ENCODE measurements around the gene ZFYVE19. TPM values are rescaled to one million over a fixed set of nuclear protein-coding genes. Genes with fewer than 3 reads are reported as not detected.
"Not testable (repeated sequence)": the region's sequence is repeated elsewhere in the genome, so short reads cannot be mapped to it uniquely, and the experiment has no call there.

The ZFYVE19 gene
- polyA plus RNA-seq, 3 donors = 8.2 to 62.9 (median 10.3) TPM

DNA sequence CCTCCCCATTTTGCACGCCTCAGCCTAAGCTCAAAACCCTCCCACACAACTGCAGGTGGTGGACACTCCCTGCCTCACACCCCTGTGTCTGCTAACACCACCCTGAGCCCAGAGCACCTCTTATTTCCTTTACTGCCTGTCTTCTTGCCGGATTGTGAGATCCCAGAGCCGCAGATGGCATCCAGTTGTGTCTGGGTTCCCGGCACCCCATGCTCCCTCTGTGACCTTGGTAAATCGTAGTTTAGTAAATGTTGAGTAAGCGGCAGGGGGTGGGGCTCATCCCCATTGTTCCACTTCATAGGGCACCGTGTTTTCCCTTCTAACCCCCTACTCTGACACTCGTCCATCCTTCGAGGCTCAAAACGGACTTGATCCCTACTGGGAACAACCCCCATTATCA, 51.8 kb downstream of the ZFYVE19 start:
- H3K4me3 ChIP-seq (replicated peaks in 1 of 3; ENCODE audit: low read depth in 2 of 3, low read length in 3 of 3) = no peak overlapping the region
- H3K36me3 ChIP-seq (replicated peaks in 1 of 2; ENCODE audit: control insufficient read depth in 1 of 2, insufficient read depth in 2 of 2, low read length in 2 of 2) = peaks cover 26 to 34% of the 10 kb centered on the region in 2 donors
- Mint-ChIP-seq H3K4me1 (peaks cover 40% of the 10 kb centered on the region), H3K4me3 (no peak overlapping the region), H3K9me3 (peaks cover 0 to 3% (median 0%) of the 10 kb centered on the region in 7 donors), H3K27me3 (ENCODE audit: low read depth in 3 of 3) (peaks cover 4 to 8% (median 4%) of the 10 kb centered on the region in 3 donors), H3K36me3 (peaks cover 21 to 45% of the 10 kb centered on the region in 2 donors), H3K27ac (peak overlapping the region in 1 of 7 donors; percentile 77)
- H3K79me2 ChIP-seq (ENCODE audit: insufficient read depth, low read length) = no peaks in the 10 kb centered on the region
- no peak overlapping the region for H3K27ac ChIP-seq (ENCODE audit: low read depth in 1 of 2, low read length in 2 of 2)
- no peak overlapping the region for H3K4me2 ChIP-seq (replicated peaks; ENCODE audit: extremely low read depth, low read length, poor library complexity, severe bottlenecking)
- 100% methylated on average over 3 of the region's 10 CpGs for WGBS (ENCODE audit: insufficient coverage)
- TF ChIP-seq, protein P1, sequence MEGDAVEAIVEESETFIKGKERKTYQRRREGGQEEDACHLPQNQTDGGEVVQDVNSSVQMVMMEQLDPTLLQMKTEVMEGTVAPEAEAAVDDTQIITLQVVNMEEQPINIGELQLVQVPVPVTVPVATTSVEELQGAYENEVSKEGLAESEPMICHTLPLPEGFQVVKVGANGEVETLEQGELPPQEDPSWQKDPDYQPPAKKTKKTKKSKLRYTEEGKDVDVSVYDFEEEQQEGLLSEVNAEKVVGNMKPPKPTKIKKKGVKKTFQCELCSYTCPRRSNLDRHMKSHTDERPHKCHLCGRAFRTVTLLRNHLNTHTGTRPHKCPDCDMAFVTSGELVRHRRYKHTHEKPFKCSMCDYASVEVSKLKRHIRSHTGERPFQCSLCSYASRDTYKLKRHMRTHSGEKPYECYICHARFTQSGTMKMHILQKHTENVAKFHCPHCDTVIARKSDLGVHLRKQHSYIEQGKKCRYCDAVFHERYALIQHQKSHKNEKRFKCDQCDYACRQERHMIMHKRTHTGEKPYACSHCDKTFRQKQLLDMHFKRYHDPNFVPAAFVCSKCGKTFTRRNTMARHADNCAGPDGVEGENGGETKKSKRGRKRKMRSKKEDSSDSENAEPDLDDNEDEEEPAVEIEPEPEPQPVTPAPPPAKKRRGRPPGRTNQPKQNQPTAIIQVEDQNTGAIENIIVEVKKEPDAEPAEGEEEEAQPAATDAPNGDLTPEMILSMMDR (IDR thresholded peaks at IDR 0.05) = no peak
- peaks cover 35 to 49% of the 10 kb centered on the region in 2 donors for H3K4me1 ChIP-seq (ENCODE audit: control insufficient read depth in 1 of 2, insufficient read depth in 2 of 2, low read length in 2 of 2)
- intact Hi-C loops (cut with micrococcal nuclease) = loop anchor here in 1 of 2 donors (2.0 kb wide), 1 partner anchor 36 kb away; the partner anchor contains the start of gene VPS18
- H3K27me3 ChIP-seq (ENCODE audit: control insufficient read depth in 2 of 2, insufficient read depth in 2 of 2, low read length in 2 of 2) = no peaks in the 10 kb centered on the region
- H4K20me1 ChIP-seq (ENCODE audit: insufficient read depth, low read length) = no peaks in the 10 kb centered on the region
- DNase-seq = no peak
- no peaks in the 10 kb centered on the region for H3K9me3 ChIP-seq (replicated peaks in 1 of 2; ENCODE audit: control insufficient read depth in 1 of 2, insufficient read depth in 1 of 2, low read length in 2 of 2)
- no peak overlapping the region for H3K9ac ChIP-seq (ENCODE audit: insufficient read depth, low read length, poor library complexity, severe bottlenecking)
- no peak overlapping the region for H2AFZ ChIP-seq (ENCODE audit: insufficient read depth, low read depth, low read length, poor library complexity, severe bottlenecking)

DNA sequence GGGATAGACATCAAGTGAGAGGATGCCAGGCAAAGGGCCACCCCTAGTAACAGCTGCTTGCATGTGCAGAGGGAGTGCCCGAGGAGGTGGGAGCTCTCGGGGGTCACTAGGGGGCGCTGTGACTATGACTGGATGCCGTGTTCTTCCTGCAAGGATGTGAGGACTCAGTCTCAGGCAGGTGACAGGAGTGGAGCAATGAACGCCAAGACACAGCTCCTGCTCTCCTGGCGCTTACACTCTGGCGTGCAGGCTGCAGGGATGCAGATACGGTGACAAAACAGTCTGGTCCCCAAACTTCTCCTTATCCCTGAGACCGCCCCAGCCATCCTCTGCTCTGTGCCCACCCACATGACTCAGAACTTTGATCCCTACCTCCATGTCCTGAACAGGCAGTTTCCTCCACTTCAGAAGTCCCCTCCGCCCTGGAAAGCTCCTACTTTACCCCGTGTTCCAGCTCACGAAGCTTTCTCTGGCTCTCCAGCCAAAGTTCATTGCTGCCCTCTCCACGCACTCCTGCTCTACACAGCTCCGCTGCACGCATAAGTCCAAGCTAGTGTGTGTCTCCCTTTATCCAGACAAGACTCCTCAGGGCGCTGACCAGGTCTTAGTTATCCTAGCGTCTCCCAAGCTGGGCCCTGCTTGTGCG, 52.4 kb downstream of the ZFYVE19 start:
- DNase-seq = peak; percentile 50 to 74 (median 51)
- Mint-ChIP-seq H3K27ac (peak overlapping the region in 1 of 7 donors; percentile 66), H3K9me3 (peaks cover 0 to 3% (median 0%) of the 10 kb centered on the region in 7 donors), H3K36me3 (peaks cover 16 to 39% of the 10 kb centered on the region in 2 donors), H3K4me1 (peaks cover 40% of the 10 kb centered on the region), H3K27me3 (ENCODE audit: low read depth in 3 of 3) (peaks cover 4 to 8% (median 4%) of the 10 kb centered on the region in 3 donors), H3K4me3 (peak overlapping the region in 1 of 2 donors; percentile 37)
- no peak overlapping the region for H3K27ac ChIP-seq (ENCODE audit: low read depth in 1 of 2, low read length in 2 of 2)
- no peaks in the 10 kb centered on the region for H3K27me3 ChIP-seq (ENCODE audit: control insufficient read depth in 2 of 2, insufficient read depth in 2 of 2, low read length in 2 of 2)
- H3K9me3 ChIP-seq (replicated peaks in 1 of 2; ENCODE audit: control insufficient read depth in 1 of 2, insufficient read depth in 1 of 2, low read length in 2 of 2) = no peaks in the 10 kb centered on the region
- H3K36me3 ChIP-seq (replicated peaks in 1 of 2; ENCODE audit: control insufficient read depth in 1 of 2, insufficient read depth in 2 of 2, low read length in 2 of 2) = peaks cover 20 to 28% of the 10 kb centered on the region in 2 donors
- no peaks in the 10 kb centered on the region for H4K20me1 ChIP-seq (ENCODE audit: insufficient read depth, low read length)
- no peak overlapping the region for H3K4me3 ChIP-seq (replicated peaks in 1 of 3; ENCODE audit: low read depth in 2 of 3, low read length in 3 of 3)
- intact Hi-C loops (cut with micrococcal nuclease) = loop anchor here in 1 of 2 donors (2.0 kb wide), 1 partner anchor 35 kb away; the partner anchor contains the start of gene VPS18
- no peak overlapping the region for H3K9ac ChIP-seq (ENCODE audit: insufficient read depth, low read length, poor library complexity, severe bottlenecking)
- no peaks in the 10 kb centered on the region for H3K79me2 ChIP-seq (ENCODE audit: insufficient read depth, low read length)
- no peak overlapping the region for H2AFZ ChIP-seq (ENCODE audit: insufficient read depth, low read depth, low read length, poor library complexity, severe bottlenecking)
- WGBS (ENCODE audit: insufficient coverage) = 46% methylated on average over 17 of the region's 18 CpGs
- no peak overlapping the region for H3K4me2 ChIP-seq (replicated peaks; ENCODE audit: extremely low read depth, low read length, poor library complexity, severe bottlenecking)
- H3K4me1 ChIP-seq (ENCODE audit: control insufficient read depth in 1 of 2, insufficient read depth in 2 of 2, low read length in 2 of 2) = peaks cover 35 to 49% of the 10 kb centered on the region in 2 donors
- TF ChIP-seq, protein P1 (IDR thresholded peaks at IDR 0.05) = peak; percentile 89

DNA sequence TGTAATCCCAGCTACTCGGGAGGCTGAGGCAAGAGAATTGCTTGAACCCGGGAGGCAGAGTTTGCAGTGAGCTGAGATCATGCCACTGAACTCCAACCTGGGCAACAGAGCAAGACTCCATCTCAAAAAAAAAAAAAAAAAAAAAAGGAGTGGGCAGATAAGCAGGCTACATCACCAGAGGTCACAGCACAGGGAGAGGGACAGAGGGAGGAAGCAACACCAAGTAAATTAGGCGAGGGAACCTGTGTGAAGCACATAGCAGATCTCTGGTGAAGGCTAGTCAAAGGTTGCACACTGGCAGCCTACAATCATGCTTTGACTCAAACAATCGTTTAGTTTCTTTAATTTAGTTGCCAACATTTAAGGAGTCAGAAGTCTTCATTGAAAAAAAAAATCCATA, 54.3 kb downstream of the ZFYVE19 start:
- intact Hi-C loops (cut with micrococcal nuclease); H3K27me3 Mint-ChIP-seq (ENCODE audit: low read depth in 3 of 3); H3K27ac ChIP-seq (ENCODE audit: low read depth in 1 of 2, low read length in 2 of 2); H3K36me3 ChIP-seq (replicated peaks in 1 of 2; ENCODE audit: control insufficient read depth in 1 of 2, insufficient read depth in 2 of 2, low read length in 2 of 2); H3K9me3 Mint-ChIP-seq; H3K4me3 ChIP-seq (replicated peaks in 1 of 3; ENCODE audit: low read depth in 2 of 3, low read length in 3 of 3); H3K4me3 Mint-ChIP-seq; H3K9me3 ChIP-seq (replicated peaks in 1 of 2; ENCODE audit: control insufficient read depth in 1 of 2, insufficient read depth in 1 of 2, low read length in 2 of 2); DNase-seq; H3K27me3 ChIP-seq (ENCODE audit: control insufficient read depth in 2 of 2, insufficient read depth in 2 of 2, low read length in 2 of 2); H2AFZ ChIP-seq (ENCODE audit: insufficient read depth, low read depth, low read length, poor library complexity, severe bottlenecking); H3K9ac ChIP-seq (ENCODE audit: insufficient read depth, low read length, poor library complexity, severe bottlenecking); H4K20me1 ChIP-seq (ENCODE audit: insufficient read depth, low read length); H3K79me2 ChIP-seq (ENCODE audit: insufficient read depth, low read length); H3K4me2 ChIP-seq (replicated peaks; ENCODE audit: extremely low read depth, low read length, poor library complexity, severe bottlenecking): not testable (repeated sequence)
- peak overlapping the region in 1 of 7 donors; percentile 47 for H3K27ac Mint-ChIP-seq
- peaks cover 6 to 21% of the 10 kb centered on the region in 2 donors for H3K36me3 Mint-ChIP-seq
- H3K4me1 ChIP-seq (ENCODE audit: control insufficient read depth in 1 of 2, insufficient read depth in 2 of 2, low read length in 2 of 2) = peaks cover 35 to 49% of the 10 kb centered on the region in 2 donors
- peaks cover 40% of the 10 kb centered on the region for H3K4me1 Mint-ChIP-seq
- 83% methylated on average over 1 of the region's 4 CpGs for WGBS (ENCODE audit: insufficient coverage)

Data from CD14-positive monocyte (primary cell).